H1 (cell line): ENCODE data around the gene ALDH7A1. TPM values are rescaled to one million over a fixed set of nuclear protein-coding genes. Genes with fewer than 3 reads are reported as not detected.

ENCODE experiments used
- CTCF ChIA-PET: fragments of 300-600 bp; sonication (Branson Sonifier 250); formaldehyde crosslinking; loops from one replicate; lab custom pipeline; 2021; ENCODE audit not compliant: partially characterized antibody; lab: Charles Lee
- POLR2A ChIA-PET: fragments of 300-600 bp; sonication (Branson Sonifier 250); formaldehyde crosslinking; loops from one replicate; lab custom pipeline; 2021; ENCODE audit warnings: inconsistent platforms; ENCODE audit not compliant: partially characterized antibody; lab: Charles Lee
- DNase-seq, 2 experiments: peaks; one replicate each; pipeline versions ENCODE4 v3.0.0 to v3.0.0-alpha.2; 2010 to 2022; ENCODE audit warnings: low spot score in 2 of 2, low read depth in 1 of 2, mixed read lengths in 1 of 2
- FAIRE-seq: peaks from 2 replicates; lab custom pipeline; 2011; peaks lifted over from hg19 to GRCh38; lab: Jason Lieb, UNC
- H2AFZ ChIP-seq: 2 replicates; pipeline ENCODE4 v1.8.1; 2012; ENCODE audit warnings: low read length, inconsistent platforms
- H2AK5ac ChIP-seq: 2 replicates; pipeline ENCODE4 v1.6.1; 2013; ENCODE audit warnings: low read depth, low read length
- H2BK120ac ChIP-seq: replicated peaks from 2 replicates; pipeline ENCODE3; 2013; ENCODE audit warnings: low read depth, low read length, inconsistent platforms
- H2BK12ac ChIP-seq: 2 replicates; pipeline ENCODE4 v1.6.1; 2013; ENCODE audit warnings: low read depth, low read length
- H2BK15ac ChIP-seq: 2 replicates; pipeline ENCODE4 v1.6.1; 2013; ENCODE audit warnings: low read length
- H2BK20ac ChIP-seq: 2 replicates; pipeline ENCODE4 v1.6.1; 2013; ENCODE audit warnings: low read length
- H2BK5ac ChIP-seq: 2 replicates; pipeline ENCODE4 v1.6.1; 2013; ENCODE audit warnings: low read depth, low read length
- H3K14ac ChIP-seq: 2 replicates; pipeline ENCODE4 v1.6.1; 2013; ENCODE audit warnings: inconsistent platforms; ENCODE audit not compliant: insufficient read length
- H3K18ac ChIP-seq: 2 replicates; pipeline ENCODE4 v1.6.1; 2013; ENCODE audit warnings: low read length; ENCODE audit errors: extremely low read depth
- H3K23ac ChIP-seq: 2 replicates; pipeline ENCODE4 v1.6.1; 2013; ENCODE audit warnings: inconsistent platforms; ENCODE audit not compliant: insufficient read length
- H3K23me2 ChIP-seq: 2 replicates; pipeline ENCODE4 v1.6.1; 2013; ENCODE audit warnings: low read depth, low read length
- H3K27ac ChIP-seq: 2 replicates; pipeline ENCODE4 v1.6.1; 2011; ENCODE audit warnings: low read depth, low read length, inconsistent platforms
- H3K27me3 ChIP-seq, 4 experiments: replicated peaks in 1 of 4; 1 replicate in 1 of 4; 2 replicates in 3 of 4; pipeline versions ENCODE4 v1.6.1 to v1.8.1; 2011 to 2013; ENCODE audit warnings: low read length in 3 of 4, mild to moderate bottlenecking in 3 of 4, inconsistent platforms in 2 of 4, mixed read lengths in 2 of 4, moderate library complexity in 1 of 4; ENCODE audit not compliant: control insufficient read depth in 3 of 4, insufficient read depth in 3 of 4; ENCODE audit errors: extremely low read depth in 1 of 4
- H3K36me3 ChIP-seq, 4 experiments: 2 replicates each; pipeline versions ENCODE4 v1.6.1 to v1.8.1; 2011 to 2013; ENCODE audit warnings: mild to moderate bottlenecking in 4 of 4, low read length in 3 of 4, moderate library complexity in 2 of 4, control low read depth in 1 of 4, inconsistent platforms in 1 of 4; ENCODE audit not compliant: insufficient read depth in 4 of 4, control insufficient read depth in 2 of 4
- H3K4ac ChIP-seq: replicated peaks from 2 replicates; pipeline ENCODE3; 2013; ENCODE audit warnings: low read length, low read depth, mixed read lengths, inconsistent platforms; ENCODE audit not compliant: insufficient read length
- H3K4me1 ChIP-seq, 4 experiments: replicated peaks in 1 of 4; 1 replicate in 1 of 4; 2 replicates in 3 of 4; pipeline versions ENCODE4 v1.6.1 to v1.8.1; 2011 to 2013; ENCODE audit warnings: low read length in 3 of 4, inconsistent platforms in 2 of 4, mixed read lengths in 1 of 4; ENCODE audit not compliant: insufficient read depth in 4 of 4, control insufficient read depth in 3 of 4
- H3K4me2 ChIP-seq, 2 experiments: 2 replicates each; pipeline versions ENCODE4 v1.6.1 to v1.8.1; 2011 to 2013; ENCODE audit warnings: low read depth in 2 of 2, low read length in 2 of 2, control low read depth in 1 of 2, inconsistent platforms in 1 of 2, mild to moderate bottlenecking in 1 of 2; ENCODE audit not compliant: insufficient read depth in 1 of 2
- H3K4me3 ChIP-seq, 4 experiments: fragments of 200-600, 300-600 bp in 1 of 4; sonication (generic), shearing (Covaris generic), sonication (Bioruptor Twin) in 1 of 4; 2 replicates each; pipeline versions ENCODE4 v1.5.1 to v1.8.1; 2011 to 2016; ENCODE audit warnings: low read length in 4 of 4, low read depth in 3 of 4, control low read depth in 2 of 4, inconsistent platforms in 2 of 4, mild to moderate bottlenecking in 2 of 4, mixed read lengths in 1 of 4, moderate library complexity in 1 of 4; ENCODE audit not compliant: insufficient read depth in 2 of 4; ENCODE audit errors: extremely low read depth in 1 of 4
- H3K56ac ChIP-seq: replicated peaks from 2 replicates; pipeline ENCODE3; 2013; ENCODE audit warnings: low read depth, mild to moderate bottlenecking, mixed read lengths, low read length, inconsistent platforms; ENCODE audit not compliant: insufficient read length
- H3K79me1 ChIP-seq: 2 replicates; pipeline ENCODE4 v1.6.1; 2013; ENCODE audit warnings: low read depth, low read length, control low read depth
- H3K79me2 ChIP-seq, 2 experiments: 2 replicates each; pipeline versions ENCODE4 v1.6.1 to v1.8.1; 2012 to 2013; ENCODE audit warnings: low read length in 2 of 2, mild to moderate bottlenecking in 2 of 2, inconsistent platforms in 1 of 2; ENCODE audit not compliant: insufficient read depth in 2 of 2, control insufficient read depth in 1 of 2
- H3K9ac ChIP-seq, 4 experiments: replicated peaks in 1 of 4; 1 replicate in 1 of 4; 2 replicates in 3 of 4; pipeline versions ENCODE4 v1.6.1 to v1.8.1; 2011 to 2013; ENCODE audit warnings: low read depth in 3 of 4, low read length in 3 of 4, control low read depth in 2 of 4, mild to moderate bottlenecking in 2 of 4, moderate library complexity in 2 of 4, inconsistent platforms in 1 of 4; ENCODE audit errors: extremely low read depth in 1 of 4
- H3K9me3 ChIP-seq, 2 experiments: 2 replicates each; pipeline versions ENCODE4 v1.6.1 to v1.8.1; 2012 to 2013; ENCODE audit warnings: mild to moderate bottlenecking in 2 of 2, moderate library complexity in 2 of 2, control low read depth in 1 of 2, inconsistent platforms in 1 of 2, low read depth in 1 of 2, low read length in 1 of 2, mixed read lengths in 1 of 2; ENCODE audit not compliant: insufficient read depth in 2 of 2
- H4K20me1 ChIP-seq, 2 experiments: replicated peaks in 1 of 2; 2 replicates each; pipeline versions ENCODE3 to v1.8.1; 2011 to 2013; ENCODE audit warnings: inconsistent platforms in 2 of 2, low read length in 2 of 2, mild to moderate bottlenecking in 1 of 2; ENCODE audit not compliant: insufficient read depth in 2 of 2, control insufficient read depth in 1 of 2
- H4K5ac ChIP-seq: 2 replicates; pipeline ENCODE4 v1.6.1; 2013; ENCODE audit warnings: low read length, low read depth, mixed read lengths, inconsistent platforms; ENCODE audit not compliant: insufficient read length
- H4K8ac ChIP-seq: 2 replicates; pipeline ENCODE4 v1.8.0; 2013; ENCODE audit warnings: mild to moderate bottlenecking, moderate library complexity, low read length, inconsistent platforms; ENCODE audit not compliant: insufficient read depth; ENCODE audit errors: extremely low read depth
- H4K91ac ChIP-seq: replicated peaks from 2 replicates; pipeline ENCODE3; 2013; ENCODE audit warnings: low read length, mixed read lengths, inconsistent platforms; ENCODE audit not compliant: insufficient read length
- WGBS, 2 experiments: shearing (Covaris generic) in 1 of 2; methylation state at CpG; one replicate each; pipeline versions ENCODE4 v1.1.6 to v1.1.7; 2013 to 2015; ENCODE audit warnings: low lambda C conversion rate in 2 of 2, mixed read lengths in 2 of 2, inconsistent platforms in 1 of 2, low coverage in 1 of 2, missing lambda C conversion rate in 1 of 2; ENCODE audit not compliant: insufficient replicate concordance in 2 of 2, insufficient coverage in 1 of 2, insufficient read length in 1 of 2; ENCODE audit errors: extremely low coverage in 1 of 2, missing lambda C conversion rate in 1 of 2; 5-methylcytosine and 5-hydroxymethylcytosine counted together
- polyA plus RNA-seq, 7 experiments: library from polyadenylated mRNA; depleted of rRNA in 3 of 7; stranded (reverse) in 5 of 7; unstranded in 2 of 7; fragments of >200 nt in 5 of 7; fragments of 200-250 nt in 2 of 7; gene quantifications; 1 replicate in 5 of 7; 2 replicates in 1 of 7; 4 replicates in 1 of 7; pipeline versions ENCODE4 v1.2.1 to v1.2.3, GENCODE V29; 2011 to 2013; ENCODE audit warnings: missing spikeins in 2 of 7, mixed read lengths in 2 of 7
- total RNA-seq: library from RNA; stranded (reverse); fragmentation: NEBNext Ultra II Directional; extraction: Animal tissue kit (Norgen Biotek cat#: 25700); gene quantifications from 2 replicates; pipeline ENCODE4 v1.2.1, GENCODE V29; 2021

Gene ALDH7A1
- total and polyA plus RNA-seq, 2 of the 8 experiments (the other 6 are each of a cell fraction or from before 2014, with no cell fraction given): 99.6 to 225 TPM

DNA sequence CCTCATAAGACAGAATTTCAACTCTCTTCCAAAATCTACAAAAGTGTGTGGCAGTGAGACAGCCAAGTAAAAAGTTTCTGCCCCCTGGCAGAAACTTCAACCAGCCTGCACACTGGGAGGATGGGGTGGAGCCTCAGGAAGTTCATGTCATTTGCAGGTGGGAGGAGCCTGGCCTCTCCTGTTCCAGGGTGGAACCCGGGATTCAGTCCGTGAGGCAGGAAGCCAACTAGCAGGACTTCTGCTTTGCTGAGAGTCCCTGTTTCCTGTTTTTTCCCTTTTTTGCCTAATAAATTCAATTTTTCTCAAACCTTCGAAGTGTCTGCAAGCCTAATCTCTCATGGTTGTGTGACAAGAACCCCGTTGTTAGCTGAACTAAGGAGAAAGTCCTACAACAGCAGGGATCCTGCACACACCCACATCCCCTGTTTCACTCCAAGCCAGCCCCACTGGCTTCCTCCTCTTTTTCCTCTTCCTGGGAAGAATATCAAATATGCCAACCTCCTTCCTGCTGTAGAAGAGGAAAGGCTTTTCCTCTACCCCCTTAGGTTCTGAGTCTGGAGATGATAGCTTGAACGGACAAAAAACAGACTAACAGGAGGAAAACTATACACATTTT lies 69.3 kb downstream of the ALDH7A1 start:
- Histone ChIP-seq H3K36me3 (no peaks in the 10 kb centered on the region), H3K4me3 (no peak overlapping the region), H3K23me2 (no peaks in the 10 kb centered on the region), H4K5ac (no peak overlapping the region), H3K27ac (no peak overlapping the region), H3K79me1 (no peaks in the 10 kb centered on the region), H3K4me2 (no peak overlapping the region), H2BK15ac (no peak overlapping the region), H3K79me2 (no peaks in the 10 kb centered on the region), H3K4me1 (no peaks in the 10 kb centered on the region), H2BK20ac (no peak overlapping the region), H2AFZ (peak overlapping the region; percentile 97), H2BK120ac (no peak overlapping the region), H2BK12ac (no peak overlapping the region), H4K8ac (no peak overlapping the region), H4K91ac (no peak overlapping the region), H3K9me3 (no peaks in the 10 kb centered on the region), H4K20me1 (no peaks in the 10 kb centered on the region), H3K27me3 (no peaks in the 10 kb centered on the region), H3K9ac (no peak overlapping the region), H3K56ac (no peak overlapping the region), H3K23ac (no peak overlapping the region), H3K4ac (no peak overlapping the region), H2BK5ac (no peak overlapping the region), H3K18ac (no peak overlapping the region), H2AK5ac (no peak overlapping the region), H3K14ac (no peak overlapping the region)
- ChIA-PET POLR2A (interaction anchor here (1.1 kb wide), 1 partner anchor 10 kb away, joined by 3 read pairs; no protein-coding TSS in a partner anchor), CTCF (interaction anchor here (5.1 kb wide), 1 partner anchor 25 kb away, joined by 21 read pairs; no protein-coding TSS in a partner anchor)
- WGBS, 2 experiments: 82% methylated on average over 5 of the region's 5 CpGs; no CpG with 5 or more reads in 1 of the 2 experiments
- FAIRE-seq (no peak), DNase-seq (peak in 1 of 2 experiments; percentile 47)
